Muscle of leg (tissue), 11 donors: ENCODE measurements around the gene CERT1. TPM values are rescaled to one million over a fixed set of nuclear protein-coding genes. Genes with fewer than 3 reads are reported as not detected.

Experiments
- DNase-seq: peaks from one replicate; pipeline ENCODE4 v3.0.0; 2013
- H3K27ac ChIP-seq: one replicate; pipeline ENCODE4 v1.5.1; 2013; ENCODE audit warnings: mild to moderate bottlenecking, low read length, control low read depth
- H3K27me3 ChIP-seq: one replicate; pipeline ENCODE4 v1.6.1; 2013; ENCODE audit warnings: low read length; ENCODE audit not compliant: control insufficient read depth, insufficient read depth
- H3K36me3 ChIP-seq: one replicate; pipeline ENCODE4 v1.6.1; 2013; ENCODE audit warnings: low read length; ENCODE audit not compliant: control insufficient read depth, insufficient read depth
- H3K4me1 ChIP-seq: one replicate; pipeline ENCODE4 v1.6.1; 2013; ENCODE audit warnings: low read length; ENCODE audit not compliant: control insufficient read depth, insufficient read depth
- H3K4me3 ChIP-seq: one replicate; pipeline ENCODE4 v1.5.1; 2013; ENCODE audit warnings: low read length, control low read depth
- H3K9me3 ChIP-seq: replicated peaks from 2 replicates; pipeline ENCODE4 v1.6.1; 2013; ENCODE audit warnings: low read depth, low read length; ENCODE audit not compliant: control insufficient read depth
- WGBS: methylation state at CpG from one replicate; pipeline ENCODE4 v1.1.5; 2013; ENCODE audit warnings: missing lambda C conversion rate; ENCODE audit not compliant: insufficient coverage; 5-methylcytosine and 5-hydroxymethylcytosine counted together
- polyA plus RNA-seq, 8 donors: library from polyadenylated mRNA; unstranded; fragments of 120-200 nt; gene quantifications; one replicate each; pipeline versions ENCODE4 v1.2.1 to v1.2.3, GENCODE V29; 2013; ENCODE audit warnings: inconsistent platforms in 1 of 8, low replicate concordance in 1 of 8; ENCODE audit not compliant: insufficient read length in 8 of 8, insufficient read depth in 1 of 8
- total RNA-seq: library from RNA; stranded (reverse); fragments of 120-200 nt; gene quantifications from one replicate; pipeline ENCODE4 v1.2.4, GENCODE V29; 2013

CERT1 gene
- total and polyA plus RNA-seq, 9 donors = 19.6 to 37.5 (median 31.7) TPM

- H3K36me3 ChIP-seq = peaks cover 4% of the 10 kb centered on the region
- no peaks in the 10 kb centered on the region for H3K4me1 ChIP-seq
- no peak overlapping the region for H3K27ac ChIP-seq
- H3K4me3 ChIP-seq = no peak overlapping the region
- DNase-seq = no peak
- peaks cover 18% of the 10 kb centered on the region for H3K9me3 ChIP-seq
- no peaks in the 10 kb centered on the region for H3K27me3 ChIP-seq
- no CpG with 5 or more reads among the region's 1 CpG for WGBS
Observed at GRCh38 chr5:75525344-75525743, 13.9 kb upstream of the CERT1 start.

- Histone ChIP-seq H3K4me3 (no peak overlapping the region), H3K9me3 (peaks cover 20% of the 10 kb centered on the region), H3K27ac (no peak overlapping the region), H3K27me3 (no peaks in the 10 kb centered on the region), H3K36me3 (peaks cover 4% of the 10 kb centered on the region), H3K4me1 (no peaks in the 10 kb centered on the region)
- no peak for DNase-seq
- no CpG with 5 or more reads among the region's 1 CpG for WGBS
Observed at GRCh38 chr5:75524591-75524990, 13.2 kb upstream of the CERT1 start.

GRCh38 chr5:75524071-75524470, 12.6 kb upstream of the CERT1 start:
- peak; percentile 39 for DNase-seq
- H3K27me3 ChIP-seq = no peaks in the 10 kb centered on the region
- no peaks in the 10 kb centered on the region for H3K4me1 ChIP-seq
- no peak overlapping the region for H3K27ac ChIP-seq
- peaks cover 22% of the 10 kb centered on the region for H3K9me3 ChIP-seq
- peaks cover 4% of the 10 kb centered on the region for H3K36me3 ChIP-seq
- no CpG with 5 or more reads among the region's 3 CpGs for WGBS
- H3K4me3 ChIP-seq = no peak overlapping the region

GRCh38 chr5:75523275-75523674, 11.8 kb upstream of the CERT1 start:
- no CpG with 5 or more reads among the region's 1 CpG for WGBS
- Histone ChIP-seq H3K36me3 (peaks cover 4% of the 10 kb centered on the region), H3K4me3 (no peak overlapping the region), H3K27ac (no peak overlapping the region), H3K4me1 (no peaks in the 10 kb centered on the region), H3K9me3 (peaks cover 22% of the 10 kb centered on the region), H3K27me3 (no peaks in the 10 kb centered on the region)
- DNase-seq = no peak

- H3K27ac ChIP-seq = no peak overlapping the region
- no peak overlapping the region for H3K4me3 ChIP-seq
- H3K9me3 ChIP-seq = peaks cover 22% of the 10 kb centered on the region
- WGBS = no CpG with 5 or more reads among the region's 1 CpG
- peaks cover 4% of the 10 kb centered on the region for H3K36me3 ChIP-seq
- H3K4me1 ChIP-seq = no peaks in the 10 kb centered on the region
- H3K27me3 ChIP-seq = no peaks in the 10 kb centered on the region
- no peak for DNase-seq
Observed at GRCh38 chr5:75522542-75522941, 11.1 kb upstream of the CERT1 start.

DNA sequence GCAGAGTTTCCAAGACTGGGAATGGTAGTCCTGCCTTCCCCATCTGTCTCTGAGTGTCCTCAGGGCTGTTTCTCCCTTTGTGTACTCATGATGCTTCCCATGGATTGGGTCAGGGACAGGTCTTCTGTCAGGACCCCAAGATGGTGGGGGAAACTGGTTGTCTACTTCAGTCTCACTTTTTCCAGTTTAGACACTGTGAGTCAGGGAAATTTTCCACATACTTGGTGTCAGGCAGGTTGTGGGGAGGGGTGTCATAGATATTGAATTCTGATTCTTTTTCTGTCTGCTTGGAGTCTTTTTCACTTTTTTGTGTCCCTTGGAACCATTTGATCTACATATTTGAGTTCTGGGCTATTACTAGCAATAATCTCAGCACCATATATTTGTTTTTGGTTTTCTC, 10.6 kb upstream of the CERT1 start:
- no peaks in the 10 kb centered on the region for H3K27me3 ChIP-seq
- peaks cover 22% of the 10 kb centered on the region for H3K9me3 ChIP-seq
- H3K4me1 ChIP-seq = no peaks in the 10 kb centered on the region

DNA sequence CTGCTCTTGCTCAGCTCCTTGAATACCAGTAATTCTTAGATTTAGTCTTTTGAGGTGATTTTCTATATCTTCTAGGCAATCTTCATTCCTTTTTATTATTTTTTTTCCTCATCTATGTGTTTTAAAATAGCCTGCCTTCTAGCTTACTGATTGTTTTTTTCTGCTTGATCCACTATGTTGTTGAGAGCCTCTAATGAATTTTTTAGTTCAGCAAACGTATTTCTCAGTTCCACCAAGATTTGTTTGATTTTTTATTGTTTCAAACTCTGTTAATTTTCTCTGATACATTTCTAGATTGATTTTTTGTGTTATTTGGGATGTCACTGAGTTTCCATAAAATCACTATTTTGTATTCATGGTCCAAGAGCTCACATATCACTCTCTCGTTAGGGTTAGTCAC, 9.8 kb upstream of the CERT1 start:
- H3K36me3 ChIP-seq = peaks cover 4% of the 10 kb centered on the region
- no peaks in the 10 kb centered on the region for H3K27me3 ChIP-seq
- H3K27ac ChIP-seq = no peak overlapping the region
- WGBS = no CpG with 5 or more reads among the region's 2 CpGs
- peaks cover 22% of the 10 kb centered on the region for H3K9me3 ChIP-seq
- DNase-seq = no peak
- no peak overlapping the region for H3K4me3 ChIP-seq
- H3K4me1 ChIP-seq = no peaks in the 10 kb centered on the region

More for the DNA sequence above, 10.6 kb upstream of the CERT1 start:
- Histone ChIP-seq H3K36me3 (peaks cover 4% of the 10 kb centered on the region), H3K4me3 (no peak overlapping the region), H3K27ac (no peak overlapping the region)
- DNase-seq = no peak

DNA sequence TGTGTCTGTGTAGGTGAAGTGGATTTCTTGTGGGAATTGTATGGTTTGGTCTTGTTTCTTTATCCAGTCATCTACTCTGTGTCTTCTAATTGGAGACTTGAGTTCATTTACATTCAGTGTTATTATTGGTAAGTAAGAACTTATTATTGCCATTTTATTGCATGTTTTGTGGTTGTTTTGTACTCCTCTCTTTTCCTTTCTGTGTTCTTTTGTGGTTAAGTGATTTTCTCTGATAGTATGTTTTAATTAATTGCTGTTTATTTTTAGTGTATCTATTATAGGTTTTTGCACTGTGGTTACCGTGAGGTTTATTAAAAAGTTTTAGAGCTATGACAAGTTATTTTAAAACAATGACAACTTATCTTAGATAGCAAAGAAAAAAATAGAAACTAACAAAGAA, 8.3 kb upstream of the CERT1 start:
- peaks cover 4% of the 10 kb centered on the region for H3K36me3 ChIP-seq
- no peaks in the 10 kb centered on the region for H3K27me3 ChIP-seq
- DNase-seq = no peak
- no CpG with 5 or more reads among the region's 1 CpG for WGBS
- H3K4me3 ChIP-seq = no peak overlapping the region
- no peak overlapping the region for H3K27ac ChIP-seq
- H3K9me3 ChIP-seq = peaks cover 22% of the 10 kb centered on the region
- H3K4me1 ChIP-seq = no peaks in the 10 kb centered on the region

DNA sequence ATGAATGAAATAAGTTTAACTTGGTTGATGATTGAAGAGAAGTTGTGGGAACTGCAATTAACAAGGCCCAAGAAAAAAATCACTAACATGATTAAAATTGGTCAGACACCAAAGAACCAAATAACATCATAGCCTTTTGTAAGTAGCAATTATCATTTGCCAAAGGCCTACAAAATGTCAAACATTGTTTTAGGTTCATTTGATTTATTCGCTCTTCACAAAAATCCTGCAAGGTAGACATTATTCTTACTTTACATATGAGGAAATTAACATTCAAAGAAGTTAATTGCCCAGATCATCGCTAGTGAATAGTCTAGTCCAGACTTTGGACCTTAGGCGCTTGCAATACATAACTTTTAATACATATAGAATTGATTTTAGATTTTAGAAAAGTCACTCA, 2.9 kb upstream of the CERT1 start:
- no CpG with 5 or more reads among the region's 3 CpGs for WGBS
- H3K9me3 ChIP-seq = no peaks in the 10 kb centered on the region
- H3K4me1 ChIP-seq = peaks cover 4% of the 10 kb centered on the region
- no peak for DNase-seq
- H3K27ac ChIP-seq = no peak overlapping the region
- H3K36me3 ChIP-seq = no peaks in the 10 kb centered on the region
- no peaks in the 10 kb centered on the region for H3K27me3 ChIP-seq
- no peak overlapping the region for H3K4me3 ChIP-seq

DNA sequence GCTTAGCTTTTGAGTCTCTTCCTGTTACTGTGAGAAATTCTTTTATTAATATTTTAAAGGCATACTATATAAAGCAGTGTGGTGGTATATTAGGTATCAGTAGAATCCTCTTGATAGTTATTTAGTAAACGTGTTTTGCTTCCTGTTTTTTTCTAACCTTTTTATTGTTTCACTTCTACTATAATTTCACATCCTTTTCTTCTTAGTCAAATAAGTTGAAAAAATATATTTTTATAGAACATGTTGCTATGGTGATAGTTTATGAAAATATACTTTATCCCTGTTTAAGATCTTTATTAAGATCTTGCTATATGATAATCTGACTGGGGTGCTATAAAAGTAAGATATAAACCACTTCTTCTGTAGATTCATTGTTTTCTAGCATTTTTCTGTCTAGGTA, 2.4 kb upstream of the CERT1 start:
- no CpG with 5 or more reads among the region's 1 CpG for WGBS
- Histone ChIP-seq H3K4me1 (peaks cover 4% of the 10 kb centered on the region), H3K36me3 (no peaks in the 10 kb centered on the region), H3K9me3 (no peaks in the 10 kb centered on the region), H3K27ac (no peak overlapping the region), H3K27me3 (no peaks in the 10 kb centered on the region), H3K4me3 (no peak overlapping the region)
- no peak for DNase-seq

DNA sequence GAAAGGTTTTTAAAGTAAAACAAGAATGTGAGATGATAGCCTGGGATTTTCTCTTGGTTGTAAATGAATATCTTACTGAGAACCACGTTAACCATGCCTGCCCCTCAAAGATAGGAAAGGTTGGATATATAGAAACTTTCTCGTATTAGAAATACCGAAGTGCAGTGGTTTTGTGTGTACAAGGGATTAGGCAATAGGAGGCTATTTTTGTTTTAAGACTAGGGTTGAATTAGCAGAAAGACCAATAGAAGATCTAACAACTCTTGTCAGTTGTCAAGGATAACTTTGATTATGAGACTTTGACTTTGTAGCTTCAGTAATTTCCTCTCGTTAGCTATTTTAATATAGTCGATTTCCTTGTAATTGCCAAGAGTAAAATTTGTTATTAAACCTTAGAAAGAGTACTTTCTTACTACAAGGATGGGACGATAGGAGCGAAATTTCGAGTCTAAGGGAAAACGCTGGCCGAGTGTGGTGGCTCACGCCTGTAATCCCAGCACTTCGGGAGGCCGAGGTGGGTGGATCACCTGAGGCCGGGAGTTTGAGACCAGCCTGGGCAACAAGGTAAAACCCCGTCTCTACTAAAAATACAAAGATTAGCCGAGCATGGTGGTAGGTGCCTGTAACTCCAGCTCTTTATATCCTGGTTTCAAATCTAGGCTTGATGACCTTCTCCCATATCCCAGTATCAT, 1.1 kb upstream of the CERT1 start:
- H3K36me3 ChIP-seq = no peaks in the 10 kb centered on the region
- no peaks in the 10 kb centered on the region for H3K9me3 ChIP-seq
- H3K4me1 ChIP-seq = peaks cover 4% of the 10 kb centered on the region
- no peaks in the 10 kb centered on the region for H3K27me3 ChIP-seq
- H3K27ac ChIP-seq = peak overlapping the region; percentile 95
- peak; percentile 13 for DNase-seq
- peak overlapping the region; percentile 77 for H3K4me3 ChIP-seq
- 89% methylated on average over 9 of the region's 16 CpGs for WGBS
